Stimulated activated CD4-positive, alpha-beta T cell treated with anti-CD3 and anti-CD28 coated beads, Interleukin-2, amount 100 ng/mL, for 4 hours (primary cell): ENCODE measurements around the gene ZNF148.
"Not testable (repeated sequence)": the region's sequence is repeated elsewhere in the genome, so short reads cannot be mapped to it uniquely, and the experiment has no call there.

Source experiments
- DNase-seq: peaks from one replicate; pipeline ENCODE4 v3.0.0-alpha.2; 2020; ENCODE audit warnings: low read depth

Gene ZNF148

DNA sequence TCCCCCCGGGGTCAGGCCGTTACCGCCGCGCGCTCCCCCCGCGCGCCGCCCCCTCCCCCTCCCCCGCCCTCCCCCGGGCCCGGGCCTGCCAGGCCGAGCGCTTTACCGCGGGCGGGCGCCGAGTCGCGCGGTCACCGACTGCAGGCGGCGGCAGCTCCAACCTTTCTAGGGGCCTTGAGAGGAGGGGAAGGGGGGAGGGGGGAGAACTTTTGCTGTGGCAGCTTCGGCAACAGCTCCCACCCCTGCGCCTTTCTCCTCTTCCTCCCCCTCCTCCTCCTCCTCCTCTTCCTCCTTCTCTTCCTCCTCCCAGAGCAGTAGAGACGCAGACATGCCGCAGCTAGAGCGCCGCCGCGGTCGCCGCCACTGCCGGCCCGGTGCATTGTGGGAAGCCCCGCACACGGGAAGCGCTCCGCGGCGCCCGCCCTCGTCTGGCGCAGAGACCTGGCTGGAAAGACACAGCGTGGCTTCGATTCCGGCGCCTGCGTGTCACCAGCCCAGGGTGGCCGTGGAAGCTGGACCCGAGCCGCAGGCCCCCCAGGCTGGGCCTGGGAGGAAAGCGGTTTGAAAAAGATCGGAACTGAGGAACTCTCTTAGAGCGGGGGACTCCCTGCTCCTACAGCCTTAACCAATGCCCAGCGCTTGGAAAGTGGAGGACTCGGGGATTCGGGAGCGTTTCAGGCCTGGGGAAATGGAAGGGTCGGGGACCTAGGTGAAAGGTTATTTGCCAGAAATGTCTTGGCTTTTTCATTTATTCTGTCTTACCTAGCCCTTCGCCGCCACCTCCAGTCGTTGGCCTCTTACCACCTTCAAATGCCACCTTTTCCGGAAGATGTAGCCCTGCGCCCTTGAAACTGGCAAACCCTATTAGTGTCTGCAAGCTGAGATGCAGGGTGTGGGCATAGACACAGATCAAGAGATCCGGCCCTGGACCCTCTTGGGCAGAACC lies at the start of gene ZNF148:
ZNF148 (minus strand) TSS at position 330 of the 946 bp plus-strand sequence. CDS start 61,685 bp downstream, outside the sequence.
- peak; percentile 84 for DNase-seq

DNA sequence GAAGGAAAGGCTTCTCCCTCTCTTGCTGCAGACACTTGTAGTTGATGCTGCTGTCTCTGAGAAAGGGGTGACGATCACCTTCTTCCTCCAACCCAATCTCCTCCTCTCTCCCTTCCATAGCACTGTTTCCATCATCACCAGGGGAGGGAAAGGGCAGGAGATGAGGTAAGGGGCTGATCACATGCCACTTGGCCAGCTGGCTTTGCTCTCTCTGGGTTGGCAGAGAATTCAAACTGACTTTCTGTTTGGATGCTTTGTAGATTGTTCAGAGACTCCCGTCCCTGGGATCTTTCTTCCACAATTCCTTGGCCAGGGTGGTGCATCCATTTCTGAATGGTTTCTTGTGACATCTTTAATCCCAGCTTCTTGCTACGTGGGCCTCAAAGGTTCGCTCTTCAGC lies 43.2 kb upstream of the ZNF148 start:
- DNase-seq, result no peak

DNA sequence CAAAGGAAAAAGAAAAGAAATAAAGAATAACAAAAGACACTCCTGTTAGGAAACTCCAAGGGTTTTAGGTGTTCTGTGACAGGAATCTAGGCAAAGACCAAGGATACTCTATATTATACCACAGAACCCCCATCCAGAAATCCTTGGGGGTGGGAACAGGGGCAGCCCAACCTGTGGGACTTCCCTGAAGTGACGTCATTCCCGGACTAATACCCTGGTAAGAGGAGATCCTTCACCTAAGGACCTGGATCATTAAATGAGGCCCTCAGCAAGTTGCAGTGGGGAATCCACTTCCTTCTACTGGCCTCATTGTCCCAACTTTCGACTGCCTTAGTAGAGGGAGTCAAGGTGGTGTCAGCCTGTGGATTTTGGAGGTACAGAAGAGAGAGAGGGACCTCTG lies 41.1 kb upstream of the ZNF148 start:
- no peak for DNase-seq

GRCh38 chr3:125414669-125415068 lies 39.5 kb upstream of the ZNF148 start:
- DNase-seq, result no peak

- no peak for DNase-seq
These were observed 35.8 kb upstream of the ZNF148 start for GRCh38 chr3:125410922-125411321.

DNA sequence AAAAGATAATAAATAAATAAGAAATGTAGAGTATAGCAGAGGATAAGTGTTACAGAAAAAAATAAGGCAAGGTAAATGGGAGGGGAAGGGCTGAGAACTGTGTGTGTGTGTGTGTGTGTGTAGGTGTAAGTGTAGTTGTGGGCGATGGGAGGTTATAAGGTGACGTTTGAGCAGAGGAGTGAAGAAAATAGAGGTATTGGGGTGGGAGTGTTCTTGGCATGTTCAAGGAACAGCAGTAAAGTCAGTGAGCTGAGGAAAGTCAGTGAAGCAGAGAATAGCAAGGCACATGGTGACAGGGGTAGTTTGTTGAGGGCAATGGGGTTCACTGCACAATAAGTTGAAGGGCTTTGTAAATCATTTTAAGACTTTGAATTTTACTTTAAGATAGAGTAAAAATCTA lies 30.9 kb upstream of the ZNF148 start:
- DNase-seq, result no peak

DNA sequence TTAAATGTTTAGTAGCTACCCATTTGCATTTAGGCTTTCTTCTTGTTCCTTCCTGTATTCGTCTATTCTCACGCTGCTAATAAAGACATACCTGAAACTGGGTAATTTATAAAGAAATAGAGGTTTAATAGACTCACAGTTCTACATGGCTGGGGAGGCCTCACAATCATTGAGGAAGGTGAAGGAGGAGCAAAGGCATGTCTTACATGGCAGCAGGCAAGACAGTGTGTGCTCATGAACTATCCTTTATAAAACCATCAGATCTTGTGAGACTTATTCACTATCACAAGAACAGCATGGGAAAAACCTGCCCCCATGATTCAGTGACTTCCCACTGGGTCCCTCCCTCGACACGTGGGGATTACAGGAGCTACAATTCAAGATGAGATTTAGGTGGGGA lies 30.4 kb upstream of the ZNF148 start:
- not testable (repeated sequence) for DNase-seq

GRCh38 chr3:125403789-125404188 lies 28.7 kb upstream of the ZNF148 start:
- no peak for DNase-seq

- no peak for DNase-seq
These were observed 27.5 kb upstream of the ZNF148 start for GRCh38 chr3:125402639-125403038.

GRCh38 chr3:125401402-125401801 lies 26.3 kb upstream of the ZNF148 start:
- DNase-seq, result no peak

DNA sequence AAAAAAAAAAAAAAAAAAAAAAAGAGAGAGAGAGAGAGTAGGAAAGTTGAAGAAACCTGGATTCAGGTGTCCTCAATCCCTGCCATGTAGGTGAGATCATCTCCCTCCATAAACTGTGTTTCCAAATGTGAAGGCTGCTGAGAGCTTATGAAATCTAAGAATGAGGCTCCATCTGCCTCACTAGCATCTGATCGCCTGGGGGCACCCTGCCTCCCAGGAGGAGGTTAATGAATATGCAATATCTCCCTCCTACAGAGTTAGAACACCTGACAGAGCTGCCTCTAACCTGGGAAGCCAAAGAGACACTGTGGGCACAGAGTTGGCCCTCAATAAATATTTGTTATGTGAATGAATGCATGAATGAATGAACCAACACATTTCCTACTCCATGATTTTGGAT lies 23.8 kb upstream of the ZNF148 start:
- no peak for DNase-seq

GRCh38 chr3:125395091-125395490 lies 20.0 kb upstream of the ZNF148 start:
- no peak for DNase-seq

DNA sequence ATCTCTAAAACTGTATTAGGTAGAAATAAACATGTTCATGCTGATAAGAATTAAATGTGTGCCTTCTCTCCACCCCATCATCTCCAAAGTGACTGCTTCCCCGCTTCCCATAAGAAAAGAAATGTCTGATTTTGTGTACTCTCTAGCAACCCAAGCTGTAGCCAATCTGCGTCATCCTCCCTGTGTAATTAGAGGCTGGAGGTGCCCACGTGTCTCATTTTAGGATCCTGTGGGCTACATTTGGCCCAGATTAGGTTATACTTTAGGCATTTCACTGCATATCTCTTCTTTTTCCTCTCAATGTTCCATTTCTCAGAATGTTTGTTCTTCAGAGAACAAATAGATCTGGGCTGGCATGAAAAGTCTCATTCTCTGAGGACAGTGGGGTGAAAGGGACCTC lies 19.3 kb upstream of the ZNF148 start:
- DNase-seq, result no peak

DNA sequence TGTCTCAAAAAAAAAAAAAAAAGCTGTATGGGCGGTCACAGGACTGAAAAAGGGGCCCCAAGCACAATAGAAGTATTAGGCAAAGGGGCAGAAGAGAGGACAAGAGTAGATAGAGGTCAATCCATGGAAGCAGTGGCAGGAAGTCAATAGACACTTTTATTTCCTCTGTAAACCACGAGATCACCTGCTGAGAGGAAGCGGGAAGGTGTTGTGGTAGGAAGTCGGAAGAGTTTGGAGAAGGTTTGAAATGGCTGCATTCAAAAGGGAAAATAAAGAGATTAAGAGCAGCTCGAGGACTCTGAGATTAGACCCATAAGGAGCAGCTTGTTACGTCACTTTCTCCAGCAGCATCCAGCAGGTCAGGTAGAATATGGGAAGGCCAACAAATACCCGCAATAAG lies 14.2 kb upstream of the ZNF148 start:
- no peak for DNase-seq

GRCh38 chr3:125388369-125388768 lies 13.2 kb upstream of the ZNF148 start:
- DNase-seq, result not testable (repeated sequence)

DNA sequence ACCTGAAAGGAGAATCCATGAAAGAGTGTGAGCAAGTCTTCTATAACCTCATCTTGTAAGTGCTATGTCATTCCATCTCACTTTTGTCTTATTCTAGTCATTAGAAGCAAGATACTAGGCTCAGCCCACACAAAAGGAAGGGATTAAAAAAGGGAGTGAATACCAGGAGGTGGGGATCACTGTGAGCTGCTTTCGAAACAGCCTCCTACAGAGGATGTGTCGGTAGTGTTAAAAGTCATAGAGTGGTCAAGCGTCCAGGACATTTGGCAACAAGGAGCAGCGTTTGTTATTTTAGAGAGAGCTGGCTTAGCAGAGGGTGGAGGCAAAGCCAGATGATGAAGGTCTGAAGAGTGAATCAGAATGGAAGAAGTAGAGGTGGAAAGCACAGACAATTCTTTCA lies 11.7 kb upstream of the ZNF148 start:
- DNase-seq, result no peak

DNA sequence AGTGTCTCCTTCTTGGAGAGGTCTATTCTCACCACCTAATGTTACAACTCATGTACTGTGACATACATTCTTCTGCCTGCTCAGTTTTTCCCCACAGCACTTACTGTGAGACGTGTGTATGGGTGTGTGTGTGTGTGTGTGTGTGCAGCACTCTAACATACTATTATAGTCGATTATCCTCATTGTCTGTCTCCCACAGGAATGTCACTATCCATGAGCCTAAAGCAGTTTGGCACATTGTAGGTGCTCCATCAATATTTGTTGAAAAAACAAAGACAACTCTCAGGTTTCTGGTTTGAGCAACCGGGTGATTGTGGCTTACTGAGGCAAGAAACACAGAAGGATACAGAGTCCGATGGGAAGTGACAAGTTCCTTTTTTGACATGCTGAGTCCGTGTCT lies 8.6 kb upstream of the ZNF148 start:
- no peak for DNase-seq

- no peak for DNase-seq
These were observed 7.2 kb upstream of the ZNF148 start for GRCh38 chr3:125382298-125382697.

DNA sequence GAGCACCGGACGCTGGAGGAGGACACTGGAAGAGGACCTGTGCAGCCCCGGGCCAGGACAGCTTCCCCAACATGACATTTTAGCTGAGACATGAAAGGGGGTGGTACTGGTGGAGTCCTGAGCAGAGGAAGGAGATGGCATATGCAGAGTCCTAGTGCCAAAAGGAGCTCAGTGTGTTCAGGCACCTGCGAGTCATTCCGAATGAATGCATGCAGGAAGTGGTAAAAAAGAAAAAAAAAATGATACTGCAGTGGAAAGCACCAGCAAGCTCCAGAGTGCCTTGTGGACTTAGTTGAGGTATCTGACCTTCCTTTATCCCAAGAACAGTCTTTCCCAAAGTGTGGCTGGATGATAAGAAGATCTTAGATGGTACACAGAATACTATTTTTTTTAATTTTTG lies 6.6 kb upstream of the ZNF148 start:
- DNase-seq, result no peak

GRCh38 chr3:125381314-125381713 lies 6.2 kb upstream of the ZNF148 start:
- no peak for DNase-seq

GRCh38 chr3:125379483-125379882 lies 4.4 kb upstream of the ZNF148 start:
- no peak for DNase-seq

DNA sequence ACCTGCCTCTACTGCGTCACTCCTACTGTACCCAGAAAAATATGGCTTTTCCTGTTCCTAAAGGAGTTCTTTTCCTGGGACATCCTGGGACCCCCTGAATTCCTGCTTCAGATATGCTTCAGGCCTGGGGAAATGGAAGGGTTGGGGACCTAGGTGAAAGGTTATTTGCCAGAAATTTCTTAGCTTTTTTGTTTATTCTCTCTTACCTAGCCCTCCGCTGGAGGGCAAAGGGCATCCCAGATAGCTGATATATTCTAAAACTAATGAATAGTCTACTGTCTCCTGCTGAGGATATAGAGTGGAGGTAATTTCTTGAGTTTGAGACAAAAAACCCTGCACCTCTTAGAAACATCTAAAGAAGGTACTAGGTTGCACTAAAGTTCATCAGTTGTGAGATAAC lies 3.6 kb upstream of the ZNF148 start:
- no peak for DNase-seq

GRCh38 chr3:125375950-125376679 lies 990 bp upstream of the ZNF148 start:
- DNase-seq, result no peak
